Measurements from ENCODE around the gene IDI1.

Gene IDI1

DNA sequence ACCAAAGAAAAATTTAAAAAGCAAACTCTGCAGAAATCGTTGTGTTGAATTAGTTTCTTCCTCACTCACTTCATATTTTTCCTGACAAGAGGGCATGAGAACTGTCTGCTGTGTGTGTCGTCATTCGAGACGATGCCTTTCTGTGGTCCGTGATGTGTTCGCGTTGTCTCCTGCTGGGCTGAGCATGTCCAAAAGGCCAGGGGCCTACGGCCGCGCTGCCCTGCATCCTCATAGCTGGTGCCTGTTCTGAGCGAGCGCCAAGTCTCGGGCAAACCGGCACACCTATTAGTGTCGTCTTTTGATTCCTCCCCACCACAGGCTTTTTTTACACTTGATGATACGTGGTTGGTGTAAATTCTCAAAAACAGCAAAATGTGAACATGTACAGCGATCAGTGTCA lies 34.7 kb upstream of the IDI1 start:
- no peaks in the 10 kb centered on the region for H3K4me1 ChIP-seq
- peaks cover 28% of the 10 kb centered on the region for H3K36me3 ChIP-seq
- no peaks in the 10 kb centered on the region for H3K9me3 ChIP-seq
- DNase-seq, result no peak
- H3K4me3 ChIP-seq (ENCODE audit: low read depth, low read length), result no peak overlapping the region
- no peaks in the 10 kb centered on the region for H3K27me3 ChIP-seq
- TF ChIP-seq, protein P1, sequence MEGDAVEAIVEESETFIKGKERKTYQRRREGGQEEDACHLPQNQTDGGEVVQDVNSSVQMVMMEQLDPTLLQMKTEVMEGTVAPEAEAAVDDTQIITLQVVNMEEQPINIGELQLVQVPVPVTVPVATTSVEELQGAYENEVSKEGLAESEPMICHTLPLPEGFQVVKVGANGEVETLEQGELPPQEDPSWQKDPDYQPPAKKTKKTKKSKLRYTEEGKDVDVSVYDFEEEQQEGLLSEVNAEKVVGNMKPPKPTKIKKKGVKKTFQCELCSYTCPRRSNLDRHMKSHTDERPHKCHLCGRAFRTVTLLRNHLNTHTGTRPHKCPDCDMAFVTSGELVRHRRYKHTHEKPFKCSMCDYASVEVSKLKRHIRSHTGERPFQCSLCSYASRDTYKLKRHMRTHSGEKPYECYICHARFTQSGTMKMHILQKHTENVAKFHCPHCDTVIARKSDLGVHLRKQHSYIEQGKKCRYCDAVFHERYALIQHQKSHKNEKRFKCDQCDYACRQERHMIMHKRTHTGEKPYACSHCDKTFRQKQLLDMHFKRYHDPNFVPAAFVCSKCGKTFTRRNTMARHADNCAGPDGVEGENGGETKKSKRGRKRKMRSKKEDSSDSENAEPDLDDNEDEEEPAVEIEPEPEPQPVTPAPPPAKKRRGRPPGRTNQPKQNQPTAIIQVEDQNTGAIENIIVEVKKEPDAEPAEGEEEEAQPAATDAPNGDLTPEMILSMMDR (IDR thresholded peaks at IDR 0.05; ENCODE audit: low read depth, low read length), result no peak

DNA sequence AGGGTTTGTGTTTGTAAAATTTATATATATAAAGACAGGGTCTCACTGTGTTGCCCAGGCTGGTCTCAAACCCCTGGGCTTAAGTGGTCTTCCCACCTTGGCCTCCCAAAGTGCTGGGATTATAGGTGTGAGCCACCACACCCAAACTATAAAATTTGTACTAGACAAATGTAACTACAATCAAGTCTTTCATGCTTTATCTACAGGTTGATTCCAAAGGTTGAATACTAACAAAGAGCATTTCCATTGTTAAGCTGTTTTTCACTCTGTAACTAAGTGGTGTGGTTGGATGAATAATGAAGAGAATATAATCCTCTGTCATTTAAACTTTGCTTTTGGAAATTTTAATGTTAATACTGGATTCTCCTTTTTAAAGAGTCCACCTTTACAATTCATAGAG lies 29.7 kb upstream of the IDI1 start:
- Histone ChIP-seq H3K4me3 (ENCODE audit: low read depth, low read length) (no peak overlapping the region), H3K9me3 (no peaks in the 10 kb centered on the region), H3K4me1 (no peaks in the 10 kb centered on the region), H3K36me3 (peaks cover 11% of the 10 kb centered on the region; the same call in 1 of the 2 replicates), H3K27me3 (no peaks in the 10 kb centered on the region)
- TF ChIP-seq, protein P1 (IDR thresholded peaks at IDR 0.05; ENCODE audit: low read depth, low read length), result no peak
- no peak for DNase-seq

DNA sequence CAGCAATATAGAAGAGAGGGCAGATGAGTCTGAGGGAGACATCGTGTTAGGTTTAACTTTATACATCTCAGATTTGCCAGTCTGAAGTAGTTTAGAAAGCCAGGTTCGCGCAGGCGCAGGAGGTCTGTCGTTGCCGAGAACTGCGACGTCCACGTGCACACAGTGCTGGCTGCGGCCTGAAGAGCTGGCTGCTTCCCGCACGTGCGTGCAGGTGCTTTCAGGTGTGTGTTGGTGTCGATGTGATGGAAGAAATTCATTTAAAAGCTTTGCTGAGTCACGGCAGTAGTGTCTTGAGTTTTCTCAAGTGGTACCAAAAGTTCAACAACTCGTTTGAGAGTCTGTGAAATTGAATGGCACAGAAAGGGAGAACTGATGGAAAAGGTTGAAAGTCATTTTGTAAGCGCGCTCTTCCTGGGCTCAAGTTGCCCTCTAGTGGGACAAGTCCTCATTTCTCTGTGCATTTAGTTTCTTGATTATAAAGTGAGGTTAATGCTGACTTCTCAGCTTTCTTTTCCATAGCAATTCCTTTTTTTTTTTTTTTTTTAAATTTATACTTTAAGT lies 25.9 kb upstream of the IDI1 start:
- no peaks in the 10 kb centered on the region for H3K9me3 ChIP-seq
- TF ChIP-seq, protein P1 (IDR thresholded peaks at IDR 0.05; ENCODE audit: low read depth, low read length), result peak; percentile 41; the same call in 1 of the 2 replicates
- DNase-seq, result no peak
- H3K4me3 ChIP-seq (ENCODE audit: low read depth, low read length), result no peak overlapping the region
- H3K27me3 ChIP-seq, result no peaks in the 10 kb centered on the region
- H3K4me1 ChIP-seq, result no peaks in the 10 kb centered on the region
- peaks cover 4% of the 10 kb centered on the region; the same call in 1 of the 2 replicates for H3K36me3 ChIP-seq

DNA sequence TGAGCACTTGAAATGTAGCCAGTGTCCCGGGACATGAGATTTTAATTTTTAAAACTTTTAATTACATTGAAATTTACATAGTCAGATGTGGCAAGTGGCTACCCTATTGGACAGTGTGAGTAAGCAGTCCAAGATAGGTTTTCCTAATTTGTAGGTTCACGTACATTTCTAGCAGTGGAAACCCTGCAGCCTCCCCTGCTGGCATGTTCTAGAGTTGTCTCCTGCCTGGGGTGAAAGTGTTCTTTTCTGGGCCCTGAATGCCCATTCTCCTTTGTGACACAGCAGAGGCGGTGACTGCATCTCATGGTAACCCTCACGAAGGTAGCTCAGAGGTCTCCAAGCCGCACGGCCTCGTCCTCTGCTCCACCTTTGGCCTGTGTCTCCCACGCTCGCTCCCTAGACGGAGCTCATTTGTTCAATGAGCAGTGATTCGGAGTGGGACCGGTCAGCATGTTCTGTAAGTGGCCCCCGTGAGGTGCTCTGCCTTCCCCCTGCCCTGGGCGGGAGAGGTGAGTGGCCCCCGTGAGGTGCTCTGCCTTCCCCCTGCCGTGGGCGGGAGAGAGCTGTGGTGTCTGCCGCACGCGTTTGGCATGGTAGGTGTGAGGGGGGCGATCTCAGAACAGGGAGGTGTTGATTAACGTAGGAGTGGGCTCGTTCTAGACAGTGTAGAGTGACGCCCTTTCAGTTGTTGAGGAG lies 25.3 kb upstream of the IDI1 start:
- DNase-seq, result no peak
- TF ChIP-seq, protein P1 (IDR thresholded peaks at IDR 0.05; ENCODE audit: low read depth, low read length), result peak; percentile 17; the same call in 1 of the 2 replicates
- no peak overlapping the region for H3K4me3 ChIP-seq (ENCODE audit: low read depth, low read length)
- H3K9me3 ChIP-seq, result no peaks in the 10 kb centered on the region
- H3K36me3 ChIP-seq, result no peaks in the 10 kb centered on the region
- H3K27me3 ChIP-seq, result no peaks in the 10 kb centered on the region
- no peaks in the 10 kb centered on the region for H3K4me1 ChIP-seq

DNA sequence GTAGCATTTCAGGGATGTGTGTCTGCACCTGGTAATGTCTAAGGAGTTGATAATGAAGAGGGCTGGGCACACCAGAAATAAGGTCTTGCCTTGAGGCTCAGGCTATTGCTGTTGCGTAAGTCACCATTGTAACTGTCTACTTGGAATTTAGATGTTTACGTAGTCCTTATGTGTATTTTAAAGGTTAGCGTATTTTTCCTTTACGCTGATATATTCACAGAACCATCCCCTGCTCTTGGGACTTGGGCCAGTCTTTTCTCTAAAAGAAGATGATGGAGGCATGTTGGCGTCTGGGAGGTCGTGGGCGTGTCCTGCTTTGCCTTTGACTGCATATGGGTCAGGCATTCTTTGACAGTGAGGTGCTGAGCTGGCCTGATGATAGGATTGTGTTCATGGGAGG lies 22.0 kb upstream of the IDI1 start:
- Histone ChIP-seq H3K36me3 (no peaks in the 10 kb centered on the region), H3K4me1 (no peaks in the 10 kb centered on the region), H3K9me3 (no peaks in the 10 kb centered on the region), H3K27me3 (no peaks in the 10 kb centered on the region), H3K4me3 (ENCODE audit: low read depth, low read length) (no peak overlapping the region)
- DNase-seq, result no peak
- TF ChIP-seq, protein P1 (IDR thresholded peaks at IDR 0.05; ENCODE audit: low read depth, low read length), result no peak

Measured in BE2C (cell line).